Stomach (tissue), 4 donors: ENCODE measurements around the gene LRRC37A3.
"Not testable (repeated sequence)": the region's sequence is repeated elsewhere in the genome, so short reads cannot be mapped to it uniquely, and the experiment has no call there.

ENCODE experiments used
- EP300 ChIP-seq: sonication (generic); formaldehyde crosslinking; IDR thresholded peaks from one replicate; pipeline ENCODE4 v1.6.1; 2017; ENCODE audit warnings: antibody characterized with exemption
- POLR2AphosphoS5 ChIP-seq, 3 donors: sonication (generic); formaldehyde crosslinking; IDR thresholded peaks; one replicate each; pipeline ENCODE4 v1.6.1; 2016; ENCODE audit warnings: antibody characterized with exemption in 3 of 3
- TF ChIP-seq, protein P1 (sequence below), 7 experiments: fragments of 450-650 bp in 4 of 7; fragments of 200-600 bp in 3 of 7; sonication (generic) in 3 of 7; IDR thresholded peaks; one replicate each; pipeline ENCODE4 v1.5.1; 2016 to 2019; ENCODE audit warnings: antibody characterized with exemption in 7 of 7, control low read depth in 2 of 7, mild to moderate bottlenecking in 1 of 7

DNA sequence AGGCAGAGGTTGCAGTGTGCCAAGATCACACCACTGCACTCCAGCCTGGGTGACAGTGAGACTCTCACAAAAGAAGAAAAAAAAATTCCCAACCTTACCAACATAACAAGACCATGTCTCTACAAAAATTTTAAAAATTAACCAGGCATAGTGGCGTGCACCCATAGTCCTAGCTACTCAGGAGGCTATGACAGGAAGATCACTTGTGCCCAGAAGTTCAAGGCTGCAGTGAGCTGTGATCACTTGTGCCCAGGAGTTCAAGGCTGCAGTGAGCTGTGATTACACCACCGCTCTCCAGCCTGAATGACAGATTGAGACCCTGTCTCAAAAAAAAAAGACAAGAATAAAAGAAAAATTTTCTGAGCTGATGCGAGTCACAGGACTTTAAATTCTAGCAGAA lies 13.6 kb upstream of the LRRC37A3 start:
- TF ChIP-seq, protein P1, sequence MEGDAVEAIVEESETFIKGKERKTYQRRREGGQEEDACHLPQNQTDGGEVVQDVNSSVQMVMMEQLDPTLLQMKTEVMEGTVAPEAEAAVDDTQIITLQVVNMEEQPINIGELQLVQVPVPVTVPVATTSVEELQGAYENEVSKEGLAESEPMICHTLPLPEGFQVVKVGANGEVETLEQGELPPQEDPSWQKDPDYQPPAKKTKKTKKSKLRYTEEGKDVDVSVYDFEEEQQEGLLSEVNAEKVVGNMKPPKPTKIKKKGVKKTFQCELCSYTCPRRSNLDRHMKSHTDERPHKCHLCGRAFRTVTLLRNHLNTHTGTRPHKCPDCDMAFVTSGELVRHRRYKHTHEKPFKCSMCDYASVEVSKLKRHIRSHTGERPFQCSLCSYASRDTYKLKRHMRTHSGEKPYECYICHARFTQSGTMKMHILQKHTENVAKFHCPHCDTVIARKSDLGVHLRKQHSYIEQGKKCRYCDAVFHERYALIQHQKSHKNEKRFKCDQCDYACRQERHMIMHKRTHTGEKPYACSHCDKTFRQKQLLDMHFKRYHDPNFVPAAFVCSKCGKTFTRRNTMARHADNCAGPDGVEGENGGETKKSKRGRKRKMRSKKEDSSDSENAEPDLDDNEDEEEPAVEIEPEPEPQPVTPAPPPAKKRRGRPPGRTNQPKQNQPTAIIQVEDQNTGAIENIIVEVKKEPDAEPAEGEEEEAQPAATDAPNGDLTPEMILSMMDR (IDR thresholded peaks at IDR 0.05) = not testable (repeated sequence)
- not testable (repeated sequence) for TF ChIP-seq EP300; POLR2AphosphoS5 (IDR thresholded peaks at IDR 0.05)
